K562 (cell line): ENCODE data around the gene IGLON5. TPM values are rescaled to one million over a fixed set of nuclear protein-coding genes. Genes with fewer than 3 reads are reported as not detected.

ENCODE experiments used
- ATF1 ChIP-seq, 2 experiments: fragments of 450-650 bp in 1 of 2; IDR thresholded peaks; 2 replicates each; pipeline ENCODE4 v1.6.1; 2016; ENCODE audit warnings: missing compliant biosample characterization in 1 of 2, missing genetic modification characterization in 1 of 2
- CEBPB ChIP-seq: fragments of 450-650 bp; IDR thresholded peaks from 2 replicates; pipeline ENCODE4 v1.6.1; 2016; ENCODE audit warnings: missing genetic modification characterization, missing compliant biosample characterization
- CHD2 ChIP-seq: IDR thresholded peaks from 2 replicates; pipeline ENCODE4 v1.6.1; 2011; ENCODE audit warnings: low read depth, low read length
- CUX1 ChIP-seq: fragments of 200-800 bp; sonication (Bioruptor generic); IDR thresholded peaks from 2 replicates; pipeline ENCODE4 v1.6.1; 2016; ENCODE audit warnings: missing genetic modification characterization, missing compliant biosample characterization
- ETV5 ChIP-seq: sonication (generic); formaldehyde crosslinking; IDR thresholded peaks from 2 replicates; pipeline ENCODE4 v1.4.0; 2020; ENCODE audit warnings: low read depth, mild to moderate bottlenecking, missing genetic modification reagents
- HNRNPLL ChIP-seq: fragments of 200-400 bp; formaldehyde crosslinking; IDR thresholded peaks from 2 replicates; pipeline ENCODE4 v1.6.1; 2017; ENCODE audit warnings: low read length, low read depth, mild to moderate bottlenecking; ENCODE audit not compliant: poor library complexity, severe bottlenecking
- ILF3 ChIP-seq: fragments of 450-650 bp; IDR thresholded peaks from 2 replicates; pipeline ENCODE4 v1.6.1; 2018; ENCODE audit warnings: antibody characterized with exemption, mild to moderate bottlenecking, moderate library complexity, borderline replicate concordance
- JUND ChIP-seq, 2 experiments: IDR thresholded peaks; 2 replicates in 1 of 2; 3 replicates in 1 of 2; pipeline ENCODE4 v1.6.1; 2011; ENCODE audit warnings: borderline replicate concordance in 2 of 2, low read depth in 2 of 2, low read length in 2 of 2, improper control_type of control experiment in 1 of 2, missing biosample characterization in 1 of 2, missing genetic modification characterization in 1 of 2, missing genetic modification reagents in 1 of 2
- MTA2 ChIP-seq: fragments of 450-650 bp; IDR thresholded peaks from 2 replicates; pipeline ENCODE4 v1.6.1; 2016; ENCODE audit warnings: low read depth
- NCOA1 ChIP-seq: fragments of 450-650 bp; IDR thresholded peaks from 2 replicates; pipeline ENCODE4 v1.6.1; 2016; ENCODE audit warnings: low read depth
- NR4A1 ChIP-seq, 2 experiments: fragments of 250-450 bp in 1 of 2; fragments of 450-650 bp in 1 of 2; sonication (Bioruptor Pico) in 1 of 2; IDR thresholded peaks; 2 replicates each; pipeline versions ENCODE4 v1.4.0 to v1.6.1; 2016 to 2020; ENCODE audit warnings: mild to moderate bottlenecking in 2 of 2, missing compliant biosample characterization in 1 of 2, missing genetic modification characterization in 1 of 2, moderate library complexity in 1 of 2
- RAD21 ChIP-seq, 2 experiments: fragments of 250-450 bp in 1 of 2; fragments of 450-650 bp in 1 of 2; sonication (Bioruptor Pico) in 1 of 2; formaldehyde crosslinking in 1 of 2; IDR thresholded peaks in 1 of 2; conservative IDR thresholded peaks in 1 of 2; 2 replicates each; pipeline versions ENCODE4 v1.4.0 to v1.8.0; 2020 to 2022; ENCODE audit warnings: mild to moderate bottlenecking in 2 of 2, moderate library complexity in 1 of 2
- SETDB1 ChIP-seq: IDR thresholded peaks from one replicate; pipeline ENCODE4 v1.6.1; 2012; ENCODE audit warnings: low read length, control low read depth, inconsistent platforms
- SMAD4 ChIP-seq: fragments of 250-450 bp; sonication (Bioruptor Pico); conservative IDR thresholded peaks from 2 replicates; pipeline ENCODE4 v1.8.0; 2021; ENCODE audit warnings: inconsistent platforms, mild to moderate bottlenecking, moderate library complexity
- ZNF134 ChIP-seq: fragments of 250-450 bp; sonication (Bioruptor Pico); conservative IDR thresholded peaks from 2 replicates; pipeline ENCODE4 v1.4.0; 2020
- ZNF655 ChIP-seq: fragments of 250-450 bp; sonication (Bioruptor Pico); IDR thresholded peaks from 2 replicates; pipeline ENCODE4 v1.5.0; 2021
- polyA plus RNA-seq, 8 experiments: library from polyadenylated mRNA; depleted of rRNA in 4 of 8; stranded (reverse) in 5 of 8; unstranded in 3 of 8; fragments of >200 nt; fragmentation: Nextera tagmentation in 2 of 8; fragmentation: Illumina TruSeq in 1 of 8; extraction: Ambion mirVana in 2 of 8; extraction: Trizol in 1 of 8; gene quantifications; 2 replicates each; pipeline versions ENCODE4 v1.2.1 to v1.2.3, GENCODE V29; 2011 to 2014; ENCODE audit warnings: inconsistent platforms in 1 of 8, missing spikeins in 1 of 8
- total RNA-seq, 7 experiments: library from RNA; depleted of rRNA in 6 of 7; stranded (reverse); fragments of >200 nt in 6 of 7; fragmentation: Illumina TruSeq in 2 of 7; extraction: Trizol in 2 of 7; gene quantifications; 2 replicates each; pipeline versions ENCODE4 v1.2.1 to v1.2.3, GENCODE V29; 2011 to 2021; ENCODE audit warnings: low replicate concordance in 1 of 7
- TF ChIP-seq, protein P1 (sequence below): fragments of 450-650 bp; IDR thresholded peaks from 2 replicates; pipeline ENCODE4 v1.6.1; 2016
- TF ChIP-seq, protein P2 (sequence below): fragments of 450-650 bp; IDR thresholded peaks from 2 replicates; pipeline ENCODE4 v1.6.1; 2016; ENCODE audit warnings: low read depth, mild to moderate bottlenecking, moderate library complexity

The IGLON5 gene
- total and polyA plus RNA-seq, 9 of the 15 experiments (the other 6 are each of a cell fraction or from before 2014, with no cell fraction given): 0.03 to 0.22 (median 0.14) TPM; not detected in 2

- TF ChIP-seq NR4A1 (CRISPR knock-in tag; IDR thresholded peaks at IDR 0.05) (no peak), NR4A1 (tag; IDR thresholded peaks at IDR 0.05) (0 out of 2 replicates have a peak, but pooled peaks have one; percentile 18), HNRNPLL (no peak), JUND (IDR thresholded peaks at IDR 0.05; ENCODE audit: borderline replicate concordance, low read depth, low read length) (no peak), JUND (tag; IDR thresholded peaks at IDR 0.05; ENCODE audit: borderline replicate concordance, low read depth, low read length) (no peak), SMAD4 (peak; percentile 48), CEBPB (tag) (no peak), MTA2 (0 out of 2 replicates have a peak, but pooled peaks have one; percentile 31), RAD21 (CRISPR knock-in tag; conservative IDR thresholded peaks at IDR 0.05 in 1 of 2, IDR thresholded peaks at IDR 0.05 in 1 of 2) (no peak), ZNF134 (CRISPR knock-in tag) (no peak), CHD2 (peak; percentile 74), ETV5 (CRISPR knock-in tag) (0 out of 2 replicates have a peak, but pooled peaks have one; percentile 27), CUX1 (CRISPR knock-in tag) (no peak), ATF1 (CRISPR knock-in tag; IDR thresholded peaks at IDR 0.05) (no peak), ATF1 (tag; IDR thresholded peaks at IDR 0.05) (no peak), ZNF655 (no peak), NCOA1 (peak; percentile 51; the same call in 1 of the 2 replicates), ILF3 (peak; percentile 65; the same call in 1 of the 2 replicates), SETDB1 (no peak)
- TF ChIP-seq, protein P1, sequence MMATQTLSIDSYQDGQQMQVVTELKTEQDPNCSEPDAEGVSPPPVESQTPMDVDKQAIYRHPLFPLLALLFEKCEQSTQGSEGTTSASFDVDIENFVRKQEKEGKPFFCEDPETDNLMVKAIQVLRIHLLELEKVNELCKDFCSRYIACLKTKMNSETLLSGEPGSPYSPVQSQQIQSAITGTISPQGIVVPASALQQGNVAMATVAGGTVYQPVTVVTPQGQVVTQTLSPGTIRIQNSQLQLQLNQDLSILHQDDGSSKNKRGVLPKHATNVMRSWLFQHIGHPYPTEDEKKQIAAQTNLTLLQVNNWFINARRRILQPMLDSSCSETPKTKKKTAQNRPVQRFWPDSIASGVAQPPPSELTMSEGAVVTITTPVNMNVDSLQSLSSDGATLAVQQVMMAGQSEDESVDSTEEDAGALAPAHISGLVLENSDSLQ: peak; percentile 73
- TF ChIP-seq, protein P2, sequence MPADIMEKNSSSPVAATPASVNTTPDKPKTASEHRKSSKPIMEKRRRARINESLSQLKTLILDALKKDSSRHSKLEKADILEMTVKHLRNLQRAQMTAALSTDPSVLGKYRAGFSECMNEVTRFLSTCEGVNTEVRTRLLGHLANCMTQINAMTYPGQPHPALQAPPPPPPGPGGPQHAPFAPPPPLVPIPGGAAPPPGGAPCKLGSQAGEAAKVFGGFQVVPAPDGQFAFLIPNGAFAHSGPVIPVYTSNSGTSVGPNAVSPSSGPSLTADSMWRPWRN: no peak
Observed at GRCh38 chr19:51366389-51367254, 55.2 kb downstream of the IGLON5 start (continued).
